ENCODE data around the gene ERVV-1. TPM values are rescaled to one million over a fixed set of nuclear protein-coding genes. Genes with fewer than 3 reads are reported as not detected.

Gene ERVV-1
- polyA plus RNA-seq, 1 of the 3 experiments (the other 2 are of a cell fraction): not detected

DNA sequence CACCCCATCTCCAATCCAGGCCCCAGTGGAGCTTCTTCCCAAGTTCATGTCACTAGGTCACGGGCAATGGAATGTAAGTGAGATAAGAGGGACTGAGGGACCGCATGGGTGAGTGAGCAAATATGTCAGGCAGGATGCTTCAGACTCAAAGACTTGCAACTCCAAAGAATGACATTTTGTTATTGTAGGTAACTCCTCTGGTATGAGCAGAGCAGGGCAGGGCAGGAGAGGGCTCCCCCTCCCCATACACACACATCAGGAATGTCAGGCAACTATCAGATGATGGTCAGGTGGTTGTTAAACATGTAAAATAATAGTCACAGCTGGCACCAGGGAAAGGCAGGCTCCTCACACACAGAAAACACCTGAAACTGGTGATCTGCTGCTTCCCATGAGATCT is 41.4 kb downstream of the ERVV-1 start:
- ChIA-PET CTCF (no interaction called here), POLR2A (no interaction called here)
- Histone ChIP-seq H3K9ac (no peak overlapping the region), H2AFZ (ENCODE audit: low read depth) (no peak overlapping the region), H3K79me2 (ENCODE audit: insufficient read depth) (no peaks in the 10 kb centered on the region), H3K27ac (ENCODE audit: low read depth in 2 of 2, low read length in 1 of 2) (no peak overlapping the region), H3K9me3 (no peaks in the 10 kb centered on the region), H3K27me3 (ENCODE audit: insufficient read depth) (no peaks in the 10 kb centered on the region), H3K4me1 (ENCODE audit: control insufficient read depth in 1 of 2, insufficient read depth in 2 of 2, low read depth in 1 of 2, low read length in 1 of 2) (no peaks in the 10 kb centered on the region; a peak in 1 of 4 replicates), H3K36me3 (replicated peaks in 1 of 2; ENCODE audit: control insufficient read depth in 1 of 2, insufficient read depth in 2 of 2, low read length in 1 of 2) (no peaks in the 10 kb centered on the region), H4K20me1 (ENCODE audit: insufficient read depth) (no peaks in the 10 kb centered on the region), H3K4me3 (ENCODE audit: low read depth in 2 of 2, low read length in 1 of 2) (no peak overlapping the region), H3K9me2 (no peaks in the 10 kb centered on the region), H3F3A (replicated peaks; ENCODE audit: insufficient read depth) (no peaks in the 10 kb centered on the region), H3K4me2 (no peak overlapping the region)
- 44% methylated on average over 2 of the region's 2 CpGs for WGBS (ENCODE audit: low lambda C conversion rate)
- no peak for DNase-seq
- TF ChIP-seq RAD21 (IDR thresholded peaks at IDR 0.05; ENCODE audit: low read length): no peak

GRCh38 chr19:53057904-53058580 is 44.3 kb downstream of the ERVV-1 start:
- 32% methylated on average over 47 of the region's 59 CpGs for WGBS (ENCODE audit: low lambda C conversion rate)
- Histone ChIP-seq H3K9me2 (no peaks in the 10 kb centered on the region), H3K79me2 (ENCODE audit: insufficient read depth) (no peaks in the 10 kb centered on the region), H3K27me3 (ENCODE audit: insufficient read depth) (no peaks in the 10 kb centered on the region), H2AFZ (ENCODE audit: low read depth) (no peak overlapping the region), H3K4me3 (ENCODE audit: low read depth in 2 of 2, low read length in 1 of 2) (peak overlapping the region; percentile 30 to 35; a peak in 3 of 4 replicates), H3K9me3 (no peaks in the 10 kb centered on the region), H3K4me2 (peak overlapping the region; percentile 24; the same call in 1 of the 2 replicates), H4K20me1 (ENCODE audit: insufficient read depth) (no peaks in the 10 kb centered on the region), H3F3A (replicated peaks; ENCODE audit: insufficient read depth) (no peaks in the 10 kb centered on the region), H3K4me1 (ENCODE audit: control insufficient read depth in 1 of 2, insufficient read depth in 2 of 2, low read depth in 1 of 2, low read length in 1 of 2) (no peaks in the 10 kb centered on the region; a peak in 1 of 4 replicates), H3K36me3 (replicated peaks in 1 of 2; ENCODE audit: control insufficient read depth in 1 of 2, insufficient read depth in 2 of 2, low read length in 1 of 2) (no peaks in the 10 kb centered on the region), H3K27ac (ENCODE audit: low read depth in 2 of 2, low read length in 1 of 2) (no peak overlapping the region), H3K9ac (no peak overlapping the region)
- ChIA-PET CTCF (no interaction called here), POLR2A (no interaction called here)
- TF ChIP-seq, protein P1, sequence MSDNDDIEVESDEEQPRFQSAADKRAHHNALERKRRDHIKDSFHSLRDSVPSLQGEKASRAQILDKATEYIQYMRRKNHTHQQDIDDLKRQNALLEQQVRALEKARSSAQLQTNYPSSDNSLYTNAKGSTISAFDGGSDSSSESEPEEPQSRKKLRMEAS (IDR thresholded peaks at IDR 0.05; ENCODE audit: low read depth): no peak
- TF ChIP-seq MEF2A (IDR thresholded peaks at IDR 0.05; ENCODE audit: borderline replicate concordance, low read depth): no peak
- no peak for TF ChIP-seq TCF12 (IDR thresholded peaks at IDR 0.05)
- no peak for TF ChIP-seq FOSL2 (IDR thresholded peaks at IDR 0.05; ENCODE audit: borderline replicate concordance, low read depth)
- TF ChIP-seq RFX5 (IDR thresholded peaks at IDR 0.05; ENCODE audit: low read length): no peak
- TF ChIP-seq, protein P2, sequence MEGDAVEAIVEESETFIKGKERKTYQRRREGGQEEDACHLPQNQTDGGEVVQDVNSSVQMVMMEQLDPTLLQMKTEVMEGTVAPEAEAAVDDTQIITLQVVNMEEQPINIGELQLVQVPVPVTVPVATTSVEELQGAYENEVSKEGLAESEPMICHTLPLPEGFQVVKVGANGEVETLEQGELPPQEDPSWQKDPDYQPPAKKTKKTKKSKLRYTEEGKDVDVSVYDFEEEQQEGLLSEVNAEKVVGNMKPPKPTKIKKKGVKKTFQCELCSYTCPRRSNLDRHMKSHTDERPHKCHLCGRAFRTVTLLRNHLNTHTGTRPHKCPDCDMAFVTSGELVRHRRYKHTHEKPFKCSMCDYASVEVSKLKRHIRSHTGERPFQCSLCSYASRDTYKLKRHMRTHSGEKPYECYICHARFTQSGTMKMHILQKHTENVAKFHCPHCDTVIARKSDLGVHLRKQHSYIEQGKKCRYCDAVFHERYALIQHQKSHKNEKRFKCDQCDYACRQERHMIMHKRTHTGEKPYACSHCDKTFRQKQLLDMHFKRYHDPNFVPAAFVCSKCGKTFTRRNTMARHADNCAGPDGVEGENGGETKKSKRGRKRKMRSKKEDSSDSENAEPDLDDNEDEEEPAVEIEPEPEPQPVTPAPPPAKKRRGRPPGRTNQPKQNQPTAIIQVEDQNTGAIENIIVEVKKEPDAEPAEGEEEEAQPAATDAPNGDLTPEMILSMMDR (IDR thresholded peaks at IDR 0.05): no peak
- no peak for TF ChIP-seq FOXM1 (IDR thresholded peaks at IDR 0.05; ENCODE audit: low read depth)
- no peak for TF ChIP-seq NRF1 (IDR thresholded peaks at IDR 0.05; ENCODE audit: low read depth, low read length)
- TF ChIP-seq, protein P3, sequence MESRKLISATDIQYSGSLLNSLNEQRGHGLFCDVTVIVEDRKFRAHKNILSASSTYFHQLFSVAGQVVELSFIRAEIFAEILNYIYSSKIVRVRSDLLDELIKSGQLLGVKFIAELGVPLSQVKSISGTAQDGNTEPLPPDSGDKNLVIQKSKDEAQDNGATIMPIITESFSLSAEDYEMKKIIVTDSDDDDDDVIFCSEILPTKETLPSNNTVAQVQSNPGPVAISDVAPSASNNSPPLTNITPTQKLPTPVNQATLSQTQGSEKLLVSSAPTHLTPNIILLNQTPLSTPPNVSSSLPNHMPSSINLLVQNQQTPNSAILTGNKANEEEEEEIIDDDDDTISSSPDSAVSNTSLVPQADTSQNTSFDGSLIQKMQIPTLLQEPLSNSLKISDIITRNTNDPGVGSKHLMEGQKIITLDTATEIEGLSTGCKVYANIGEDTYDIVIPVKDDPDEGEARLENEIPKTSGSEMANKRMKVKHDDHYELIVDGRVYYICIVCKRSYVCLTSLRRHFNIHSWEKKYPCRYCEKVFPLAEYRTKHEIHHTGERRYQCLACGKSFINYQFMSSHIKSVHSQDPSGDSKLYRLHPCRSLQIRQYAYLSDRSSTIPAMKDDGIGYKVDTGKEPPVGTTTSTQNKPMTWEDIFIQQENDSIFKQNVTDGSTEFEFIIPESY (IDR thresholded peaks at IDR 0.05; ENCODE audit: borderline replicate concordance, low read depth): no peak
- TF ChIP-seq RAD21 (IDR thresholded peaks at IDR 0.05; ENCODE audit: low read length): no peak
- no peak for TF ChIP-seq GABPA (IDR thresholded peaks at IDR 0.05; ENCODE audit: low read depth)
- DNase-seq: peak; percentile 72

Other genes starting within 250 kb of the ERVV-1 start
- 9.9 and 12.3 TPM in 2 replicates for gene ZNF600, start 227.1 kb upstream of the ERVV-1 start, polyA plus RNA-seq (2012; rRNA removed)
- 4.8 and 6.5 TPM in 2 replicates for gene ZNF28, start 192.3 kb upstream of the ERVV-1 start, polyA plus RNA-seq (2012; rRNA removed)
- 7.8 and 11.2 TPM in 2 replicates for gene ZNF468, start 156.3 kb upstream of the ERVV-1 start, polyA plus RNA-seq (2012; rRNA removed)
- 6.9 and 14.2 TPM in 2 replicates for gene ZNF320, start 116.3 kb upstream of the ERVV-1 start, polyA plus RNA-seq (2012; rRNA removed)
- 0.46 and 0.83 TPM in 2 replicates for gene ZNF888, start 90.5 kb upstream of the ERVV-1 start, polyA plus RNA-seq (2012; rRNA removed)
- gene ZNF816, start 51.0 kb upstream of the ERVV-1 start, polyA plus RNA-seq (2012; rRNA removed): 1.8 and 2.5 TPM in 2 replicates
- gene ERVV-2, start 30.8 kb downstream of the ERVV-1 start, polyA plus RNA-seq (2012; rRNA removed): not detected in 2 replicates
- 10.1 and 12.3 TPM in 2 replicates for gene ZNF160, start 89.5 kb downstream of the ERVV-1 start, polyA plus RNA-seq (2012; rRNA removed)
- 1.6 and 1.9 TPM in 2 replicates for gene ZNF415, start 119.0 kb downstream of the ERVV-1 start, polyA plus RNA-seq (2012; rRNA removed)
- gene ZNF347, start 145.1 kb downstream of the ERVV-1 start, polyA plus RNA-seq (2012; rRNA removed): 2.2 and 2.6 TPM in 2 replicates
- 3.2 and 6.0 TPM in 2 replicates for gene ZNF665, start 179.4 kb downstream of the ERVV-1 start, polyA plus RNA-seq (2012; rRNA removed)
- gene ZNF677, start 241.0 kb downstream of the ERVV-1 start, polyA plus RNA-seq (2012; rRNA removed): 6.8 and 10.7 TPM in 2 replicates
- not detected in 2 replicates for gene VN1R2, start 244.4 kb downstream of the ERVV-1 start, polyA plus RNA-seq (2012; rRNA removed)

All from SK-N-SH (cell line).